ENCODE results near the gene CNGB1.

DNA sequence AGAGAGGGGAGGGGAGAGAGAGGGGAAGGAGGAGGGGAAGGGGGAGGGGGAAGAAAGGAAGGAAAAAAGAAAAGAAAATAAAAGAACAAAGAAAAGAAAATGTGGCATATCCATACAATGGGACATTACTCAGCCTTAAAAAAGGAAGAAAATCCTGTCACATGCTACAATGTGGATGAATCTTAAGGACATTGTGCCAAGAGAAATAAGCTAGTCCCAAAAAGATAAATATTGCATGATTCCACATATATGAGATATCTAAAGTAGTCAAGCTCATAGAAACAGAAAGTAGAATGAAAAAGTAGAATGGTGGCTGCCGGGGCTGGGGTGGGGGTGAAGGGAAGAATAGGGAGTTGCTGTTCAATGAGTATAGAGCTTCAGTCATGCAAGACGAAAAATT lies 40.4 kb downstream of the CNGB1 start:
- TF ChIP-seq CTCF (IDR thresholded peaks at IDR 0.05; ENCODE audit: insufficient read depth, low read length, poor library complexity, severe bottlenecking) (no peak), EZH2phosphoT487 (conservative IDR thresholded peaks at IDR 0.05; ENCODE audit: low read length) (no peak)

All from SU-DHL-6 (cell line).